Stimulated activated effector memory CD8-positive, alpha-beta T cell treated with anti-CD3 and anti-CD28 coated beads, Interleukin-12 subunit alpha, Interleukin-12 subunit beta, amount 100 ng/mL, for 72 hours (primary cell): Measurements from ENCODE around the gene LILRB2.

ENCODE experiments used
- ATAC-seq: fragments of 150-1000 bp; cut with Tn5 transposase; 2 replicates; pipeline ENCODE4 v1.10.0; 2021
- DNase-seq, 2 donors: peaks; one replicate each; pipeline ENCODE4 v3.0.0; 2021 to 2022; ENCODE audit warnings: low spot score in 2 of 2
- H3K27ac Mint-ChIP-seq: one replicate; pipeline ENCODE4 v1.8.0; 2022; ENCODE audit warnings: mild to moderate bottlenecking, mixed read lengths
- H3K36me3 Mint-ChIP-seq: one replicate; pipeline ENCODE4 v1.8.0; 2022; ENCODE audit warnings: mild to moderate bottlenecking, mixed read lengths
- H3K4me1 Mint-ChIP-seq: one replicate; pipeline ENCODE4 v1.8.0; 2022; ENCODE audit warnings: mixed read lengths
- H3K4me3 Mint-ChIP-seq: one replicate; pipeline ENCODE4 v1.8.0; 2022; ENCODE audit warnings: mild to moderate bottlenecking, mixed read lengths
- H3K9me3 Mint-ChIP-seq: one replicate; pipeline ENCODE4 v1.8.0; 2022; ENCODE audit warnings: mixed read lengths

Gene LILRB2

DNA sequence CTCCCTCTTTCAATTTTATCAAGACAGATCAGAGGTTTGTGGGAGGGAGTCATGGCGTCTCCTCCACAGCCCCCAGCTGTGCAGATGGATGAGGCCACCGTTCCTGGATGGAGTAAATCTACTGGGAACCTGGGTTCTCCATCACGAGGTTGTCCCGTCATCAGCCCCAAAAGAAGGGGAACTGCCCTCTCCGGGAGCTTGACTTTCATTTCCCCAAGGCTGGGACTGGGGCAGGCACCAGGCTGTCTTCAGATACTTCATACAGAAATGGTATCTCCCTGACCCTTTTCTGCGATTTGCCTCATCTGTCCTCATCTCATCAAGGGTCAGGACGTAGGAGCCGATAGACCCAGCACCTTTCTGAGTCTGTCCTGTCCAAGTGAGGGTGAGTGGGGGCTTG, 9.8 kb downstream of the LILRB2 start:
- Mint-ChIP-seq H3K4me3 (no peak overlapping the region), H3K36me3 (peaks cover 6% of the 10 kb centered on the region)
- ATAC-seq = no peak

GRCh38 chr19:54268936-54269335, 12.0 kb downstream of the LILRB2 start:
- Mint-ChIP-seq H3K36me3 (peaks cover under 1% of the 10 kb centered on the region), H3K9me3 (no peaks in the 10 kb centered on the region), H3K4me1 (peaks cover 4% of the 10 kb centered on the region), H3K27ac (no peak overlapping the region), H3K4me3 (no peak overlapping the region)
- ATAC-seq = no peak
- no peak for DNase-seq

More for the DNA sequence above, 9.8 kb downstream of the LILRB2 start:
- Mint-ChIP-seq H3K4me1 (peaks cover 11% of the 10 kb centered on the region), H3K27ac (no peak overlapping the region), H3K9me3 (no peaks in the 10 kb centered on the region)
- DNase-seq = no peak

DNA sequence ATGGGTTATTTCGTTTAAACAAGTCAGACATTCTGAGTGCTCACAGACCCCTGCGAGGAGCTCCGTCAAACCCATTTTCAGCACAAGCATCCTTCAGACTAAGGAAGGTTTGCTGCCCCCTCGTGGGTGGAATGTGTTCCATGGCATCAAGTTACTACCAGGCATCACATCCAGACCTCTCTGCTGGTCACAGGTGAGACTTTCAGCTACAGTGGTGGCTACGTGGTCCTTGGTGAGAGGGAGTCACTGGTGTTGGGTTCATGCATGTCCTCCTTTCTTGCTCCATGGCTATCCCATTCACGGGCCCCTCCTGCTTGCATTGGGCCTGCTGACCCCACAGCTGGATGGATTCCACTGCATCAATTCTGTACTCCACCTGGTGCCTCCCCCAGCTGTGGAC, 14.8 kb downstream of the LILRB2 start:
- no peaks in the 10 kb centered on the region for H3K36me3 Mint-ChIP-seq
- no peaks in the 10 kb centered on the region for H3K9me3 Mint-ChIP-seq
- H3K4me1 Mint-ChIP-seq = no peaks in the 10 kb centered on the region
- no peak overlapping the region for H3K27ac Mint-ChIP-seq
- DNase-seq (peak; percentile 57 to 84), ATAC-seq (peak; percentile 80)
- H3K4me3 Mint-ChIP-seq = no peak overlapping the region

DNA sequence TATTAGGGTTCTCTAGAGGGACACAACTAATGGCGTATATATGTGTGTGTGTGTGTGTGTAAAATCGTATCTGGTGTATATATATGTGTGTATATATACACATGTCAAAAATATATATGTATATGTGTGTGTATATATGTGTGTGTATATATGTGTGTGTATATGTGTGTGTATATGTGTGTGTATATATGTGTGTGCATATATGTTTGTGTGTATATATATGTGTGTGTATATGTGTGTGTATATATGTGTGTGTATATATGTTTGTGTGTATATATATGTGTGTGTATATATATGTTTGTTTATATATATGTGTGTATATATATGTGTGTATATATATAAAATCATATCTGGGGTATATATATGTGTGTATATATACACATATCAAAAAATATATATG, 18.4 kb downstream of the LILRB2 start:
- Mint-ChIP-seq H3K4me3 (no peak overlapping the region), H3K9me3 (no peaks in the 10 kb centered on the region), H3K4me1 (no peaks in the 10 kb centered on the region), H3K36me3 (no peaks in the 10 kb centered on the region), H3K27ac (no peak overlapping the region)
- DNase-seq = no peak
- ATAC-seq = no peak

DNA sequence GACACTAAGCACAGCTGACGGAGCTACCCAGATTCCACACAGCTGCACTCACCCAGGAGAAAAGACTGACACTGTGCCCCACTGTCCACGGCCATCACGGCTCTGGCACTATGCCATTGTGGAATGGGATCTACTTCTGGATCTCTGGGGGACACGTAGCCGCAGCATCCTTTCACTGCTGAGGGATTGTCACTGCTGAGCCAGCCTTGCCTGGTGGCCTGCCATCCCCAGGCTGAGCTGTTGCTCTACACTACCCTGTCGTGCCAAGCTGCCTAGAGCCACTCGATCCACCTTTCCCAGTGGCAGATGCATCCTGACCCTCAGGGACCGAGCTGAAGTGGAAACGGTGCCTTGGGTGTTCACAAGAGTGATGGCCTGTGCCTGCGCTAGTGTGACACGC, 18.8 kb downstream of the LILRB2 start:
- Mint-ChIP-seq H3K9me3 (no peaks in the 10 kb centered on the region), H3K4me3 (no peak overlapping the region), H3K27ac (no peak overlapping the region), H3K4me1 (no peaks in the 10 kb centered on the region), H3K36me3 (no peaks in the 10 kb centered on the region)
- ATAC-seq (no peak), DNase-seq (no peak)

DNA sequence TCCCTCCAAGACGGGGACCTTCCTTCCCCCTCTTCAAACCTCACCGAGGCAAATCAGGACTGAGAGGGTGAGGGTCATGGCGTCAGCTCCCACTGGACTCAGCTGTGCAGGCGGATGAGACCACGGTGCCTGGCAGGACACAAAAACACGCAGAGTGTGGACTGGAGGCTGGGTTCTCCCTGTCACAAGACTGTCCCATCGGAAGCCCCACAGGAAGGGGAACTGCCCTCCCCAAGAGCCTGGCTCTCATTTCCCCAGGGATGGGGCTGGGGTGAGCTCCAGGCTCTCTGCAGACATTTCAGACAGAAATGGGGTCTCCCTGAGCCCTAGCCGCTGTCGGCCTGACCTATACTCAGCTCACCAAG, 23.8 kb downstream of the LILRB2 start, which contains the start of gene LILRB5:
TSS of gene LILRB5 (minus strand) at position 158 of the 365 bp plus-strand sequence. CDS start at position 78, 80 bp downstream.
- DNase-seq (no peak), ATAC-seq (no peak)
- no peak within 1 kb of the TSS for H3K27ac Mint-ChIP-seq
- H3K4me3 Mint-ChIP-seq = no peak within 1 kb of the TSS
- no peaks in the 10 kb centered on the region for H3K36me3 Mint-ChIP-seq
- H3K4me1 Mint-ChIP-seq = no peaks in the 10 kb centered on the region
- H3K9me3 Mint-ChIP-seq = no peaks in the 10 kb centered on the region

DNA sequence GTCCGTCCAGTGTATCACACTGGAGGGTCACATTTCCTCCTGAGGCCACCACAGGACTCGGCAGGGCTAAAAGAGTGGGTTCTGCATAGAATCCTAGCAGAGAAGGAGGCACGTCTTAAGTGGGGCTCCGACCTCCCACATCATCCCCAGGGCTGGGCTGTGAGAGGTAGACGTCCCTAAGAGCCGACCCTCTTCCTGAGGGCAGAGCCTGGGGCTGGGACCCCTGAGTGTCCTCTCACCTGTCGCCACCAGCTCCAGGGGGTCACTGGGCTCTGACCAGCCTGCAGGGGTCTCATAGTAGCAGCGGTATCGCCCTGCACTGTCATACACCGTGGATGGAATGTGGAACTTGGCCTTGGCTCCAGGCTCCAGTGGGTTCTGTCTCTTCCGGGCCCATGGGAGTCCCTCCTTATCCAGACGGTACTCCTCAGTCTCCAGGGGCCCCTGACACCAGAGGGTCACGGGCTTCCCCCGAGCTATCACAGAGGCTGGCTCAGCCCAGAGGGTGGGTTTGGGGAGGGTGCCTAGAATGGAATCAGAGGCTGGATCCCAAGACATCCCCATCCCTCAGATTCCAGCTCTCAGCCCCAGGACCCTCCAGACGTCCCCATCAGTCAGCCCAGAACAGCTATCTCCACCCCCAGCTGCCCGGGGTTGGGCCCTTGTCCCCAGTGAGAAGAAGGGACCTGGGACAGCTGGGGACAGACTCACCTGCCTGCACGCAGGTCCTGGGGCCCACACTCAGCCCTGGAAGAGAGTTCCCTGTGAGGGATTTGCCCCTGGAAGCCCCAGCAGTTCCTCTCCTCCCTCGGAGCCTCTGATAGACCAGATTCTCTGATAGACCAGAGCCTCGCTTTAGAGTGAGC, 24.4 kb downstream of the LILRB2 start:
- Mint-ChIP-seq H3K4me1 (no peaks in the 10 kb centered on the region), H3K27ac (no peak overlapping the region), H3K9me3 (no peaks in the 10 kb centered on the region), H3K36me3 (no peaks in the 10 kb centered on the region), H3K4me3 (no peak overlapping the region)
- no peak for ATAC-seq
- no peak for DNase-seq

- ATAC-seq (no peak), DNase-seq (no peak)
- Mint-ChIP-seq H3K36me3 (no peaks in the 10 kb centered on the region), H3K27ac (no peak overlapping the region), H3K9me3 (no peaks in the 10 kb centered on the region), H3K4me3 (no peak overlapping the region), H3K4me1 (no peaks in the 10 kb centered on the region)
Measured at GRCh38 chr19:54255105-54255775, 25.7 kb downstream of the LILRB2 start.

DNA sequence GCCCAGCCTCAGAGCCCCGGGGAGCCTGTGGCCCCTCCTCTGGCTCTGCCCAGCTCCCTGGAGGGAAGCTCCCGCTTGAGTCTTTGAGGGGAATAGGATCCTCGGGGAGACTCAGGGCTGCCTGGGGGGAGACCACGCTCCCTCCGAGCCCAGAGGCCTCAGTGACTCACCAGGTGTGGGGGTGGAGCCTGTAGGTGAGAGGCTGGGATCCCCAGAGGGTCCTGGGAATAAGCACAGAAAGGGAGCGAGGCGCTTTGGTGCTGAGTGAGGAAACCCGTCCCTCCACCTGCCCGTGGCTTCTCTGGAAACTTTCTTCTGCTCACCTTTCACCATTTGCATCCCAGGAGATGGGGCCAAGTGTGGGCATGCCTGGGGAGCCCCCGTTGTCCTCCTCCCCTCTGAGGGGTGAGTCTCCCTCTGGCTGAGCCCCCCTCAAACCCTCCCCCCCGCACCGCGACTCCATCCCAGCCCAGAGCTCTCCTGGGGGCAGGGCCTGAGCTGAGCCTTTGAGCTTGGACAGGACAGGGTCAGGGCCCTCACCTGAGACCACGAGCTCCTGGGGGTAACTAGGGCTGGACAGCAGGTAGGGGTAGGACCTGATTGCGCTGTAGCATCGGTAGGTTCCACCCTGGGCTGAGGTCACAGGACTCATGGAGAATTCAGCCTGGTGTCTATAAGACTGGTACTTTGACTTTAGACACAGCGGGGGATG, 26.6 kb downstream of the LILRB2 start:
- DNase-seq (no peak), ATAC-seq (peak; percentile 16)
- H3K4me3 Mint-ChIP-seq = no peak overlapping the region
- no peaks in the 10 kb centered on the region for H3K9me3 Mint-ChIP-seq
- H3K36me3 Mint-ChIP-seq = no peaks in the 10 kb centered on the region
- no peak overlapping the region for H3K27ac Mint-ChIP-seq
- H3K4me1 Mint-ChIP-seq = no peaks in the 10 kb centered on the region

- no peaks in the 10 kb centered on the region for H3K36me3 Mint-ChIP-seq
- no peaks in the 10 kb centered on the region for H3K9me3 Mint-ChIP-seq
- ATAC-seq (peak; percentile 9), DNase-seq (no peak)
- peaks cover under 1% of the 10 kb centered on the region for H3K4me1 Mint-ChIP-seq
- no peak overlapping the region for H3K27ac Mint-ChIP-seq
- no peak overlapping the region for H3K4me3 Mint-ChIP-seq
Measured at GRCh38 chr19:54253331-54254194, 27.3 kb downstream of the LILRB2 start.

- no peaks in the 10 kb centered on the region for H3K9me3 Mint-ChIP-seq
- ATAC-seq (no peak), DNase-seq (no peak)
- no peak overlapping the region for H3K27ac Mint-ChIP-seq
- H3K4me3 Mint-ChIP-seq = no peak overlapping the region
- peaks cover 5% of the 10 kb centered on the region for H3K36me3 Mint-ChIP-seq
- peaks cover 8% of the 10 kb centered on the region for H3K4me1 Mint-ChIP-seq
Measured at GRCh38 chr19:54252845-54253244, 28.1 kb downstream of the LILRB2 start.

- Mint-ChIP-seq H3K36me3 (peaks cover 8% of the 10 kb centered on the region), H3K9me3 (no peaks in the 10 kb centered on the region), H3K27ac (no peak overlapping the region), H3K4me3 (no peak overlapping the region), H3K4me1 (peaks cover 14% of the 10 kb centered on the region)
- ATAC-seq (no peak), DNase-seq (no peak)
Measured at GRCh38 chr19:54252243-54252642, 28.7 kb downstream of the LILRB2 start.

- Mint-ChIP-seq H3K4me3 (peak overlapping the region; percentile 30), H3K9me3 (no peaks in the 10 kb centered on the region), H3K36me3 (peaks cover 8% of the 10 kb centered on the region), H3K27ac (peak overlapping the region; percentile 18), H3K4me1 (peaks cover 17% of the 10 kb centered on the region)
- DNase-seq = peak; percentile 24 to 62
- peak; percentile 94 for ATAC-seq
Measured at GRCh38 chr19:54248016-54248601, 32.8 kb downstream of the LILRB2 start.

- peaks cover 8% of the 10 kb centered on the region for H3K36me3 Mint-ChIP-seq
- ATAC-seq = no peak
- peak overlapping the region; percentile 18 for H3K27ac Mint-ChIP-seq
- no peaks in the 10 kb centered on the region for H3K9me3 Mint-ChIP-seq
- H3K4me3 Mint-ChIP-seq = peak overlapping the region; percentile 30
- no peak for DNase-seq
- H3K4me1 Mint-ChIP-seq = peaks cover 17% of the 10 kb centered on the region
Measured at GRCh38 chr19:54247106-54247930, 33.6 kb downstream of the LILRB2 start.
